Ammon's horn (tissue), 1 donor: ENCODE results near the gene CROCC.
"Not testable (repeated sequence)": the region's sequence is repeated elsewhere in the genome, so short reads cannot be mapped to it uniquely, and the experiment has no call there.

Experiments used
- DNase-seq: peaks from one replicate; pipeline ENCODE4 v3.0.0-alpha.2; 2016; ENCODE audit warnings: low spot score

CROCC gene

GRCh38 chr1:16916036-16916880, 5.5 kb upstream of the CROCC start:
- DNase-seq, result not testable (repeated sequence)

GRCh38 chr1:16918371-16918770, 3.4 kb upstream of the CROCC start:
- no peak for DNase-seq

GRCh38 chr1:16918936-16919665, 2.6 kb upstream of the CROCC start:
- not testable (repeated sequence) for DNase-seq

GRCh38 chr1:16920951-16921350, 780 bp upstream of the CROCC start:
- no peak for DNase-seq

- DNase-seq, result no peak
Measured at GRCh38 chr1:16922466-16922865, 735 bp downstream of the CROCC start.

- no peak for DNase-seq
Measured at GRCh38 chr1:16922885-16923431, 1.2 kb downstream of the CROCC start.

GRCh38 chr1:16924216-16924918, 2.6 kb downstream of the CROCC start:
- DNase-seq, result no peak

GRCh38 chr1:16924919-16925477, 3.3 kb downstream of the CROCC start:
- no peak for DNase-seq

GRCh38 chr1:16925635-16926490, 4.1 kb downstream of the CROCC start:
- DNase-seq, result no peak

- DNase-seq, result peak; percentile 85
Measured at GRCh38 chr1:16926491-16927073, 4.9 kb downstream of the CROCC start.

GRCh38 chr1:16927256-16927655, 5.5 kb downstream of the CROCC start:
- DNase-seq, result no peak

- no peak for DNase-seq
Measured at GRCh38 chr1:16927711-16928485, 6.2 kb downstream of the CROCC start.

- DNase-seq, result not testable (repeated sequence)
Measured at GRCh38 chr1:16929146-16930041, 7.7 kb downstream of the CROCC start.

- not testable (repeated sequence) for DNase-seq
Measured at GRCh38 chr1:16931206-16931934, 9.6 kb downstream of the CROCC start.

- DNase-seq, result not testable (repeated sequence)
Measured at GRCh38 chr1:16933945-16934344, 12.2 kb downstream of the CROCC start.

- not testable (repeated sequence) for DNase-seq
Measured at GRCh38 chr1:16936580-16936979, 14.8 kb downstream of the CROCC start.

GRCh38 chr1:16938351-16939321, 16.9 kb downstream of the CROCC start:
- DNase-seq, result no peak
